ENCODE data around the gene P2RY12. TPM values are rescaled to one million over a fixed set of nuclear protein-coding genes. Genes with fewer than 3 reads are reported as not detected.

Gene P2RY12
- total and polyA plus RNA-seq, 12 donors: 0.37 to 13.2 (median 2.6) TPM

DNA sequence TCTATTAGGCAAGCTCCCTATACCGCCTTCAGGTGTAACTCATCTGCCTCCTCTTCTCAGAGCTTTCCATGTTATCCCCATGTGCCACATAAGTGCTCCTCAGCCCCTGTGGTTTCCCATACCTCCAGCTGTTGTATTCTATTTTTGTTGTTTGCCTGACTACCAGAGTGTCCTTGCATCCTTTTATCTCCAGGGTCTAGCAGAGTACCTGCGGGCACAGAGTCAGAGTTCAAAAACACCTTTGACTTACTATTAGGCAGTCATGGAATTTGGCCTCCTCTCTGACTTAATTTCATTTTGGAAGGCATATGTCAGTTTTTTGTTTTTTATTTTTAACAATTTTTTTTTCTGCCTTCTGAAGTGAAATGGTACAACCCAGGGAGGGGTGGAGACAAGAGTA is 75.0 kb downstream of the P2RY12 start:
- Histone ChIP-seq H3K4me3 (no peak overlapping the region), H3K9me3 (replicated peaks in 1 of 3) (no peaks in the 10 kb centered on the region), H3K27me3 (no peaks in the 10 kb centered on the region), H3K36me3 (replicated peaks in 1 of 2) (no peaks in the 10 kb centered on the region), H3K4me1 (replicated peaks in 1 of 2) (no peaks in the 10 kb centered on the region), H3K27ac (no peak overlapping the region)
- WGBS, 4 donors: 95 to 98% (median 97%) methylated on average over 2 of the region's 2 CpGs
- TF ChIP-seq, protein P1, sequence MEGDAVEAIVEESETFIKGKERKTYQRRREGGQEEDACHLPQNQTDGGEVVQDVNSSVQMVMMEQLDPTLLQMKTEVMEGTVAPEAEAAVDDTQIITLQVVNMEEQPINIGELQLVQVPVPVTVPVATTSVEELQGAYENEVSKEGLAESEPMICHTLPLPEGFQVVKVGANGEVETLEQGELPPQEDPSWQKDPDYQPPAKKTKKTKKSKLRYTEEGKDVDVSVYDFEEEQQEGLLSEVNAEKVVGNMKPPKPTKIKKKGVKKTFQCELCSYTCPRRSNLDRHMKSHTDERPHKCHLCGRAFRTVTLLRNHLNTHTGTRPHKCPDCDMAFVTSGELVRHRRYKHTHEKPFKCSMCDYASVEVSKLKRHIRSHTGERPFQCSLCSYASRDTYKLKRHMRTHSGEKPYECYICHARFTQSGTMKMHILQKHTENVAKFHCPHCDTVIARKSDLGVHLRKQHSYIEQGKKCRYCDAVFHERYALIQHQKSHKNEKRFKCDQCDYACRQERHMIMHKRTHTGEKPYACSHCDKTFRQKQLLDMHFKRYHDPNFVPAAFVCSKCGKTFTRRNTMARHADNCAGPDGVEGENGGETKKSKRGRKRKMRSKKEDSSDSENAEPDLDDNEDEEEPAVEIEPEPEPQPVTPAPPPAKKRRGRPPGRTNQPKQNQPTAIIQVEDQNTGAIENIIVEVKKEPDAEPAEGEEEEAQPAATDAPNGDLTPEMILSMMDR (IDR thresholded peaks at IDR 0.05): no peak
- TF ChIP-seq POLR2A (IDR thresholded peaks at IDR 0.05): no peak
- intact Hi-C loops (cut with DNase I): no loop called here
- no peak for DNase-seq

DNA sequence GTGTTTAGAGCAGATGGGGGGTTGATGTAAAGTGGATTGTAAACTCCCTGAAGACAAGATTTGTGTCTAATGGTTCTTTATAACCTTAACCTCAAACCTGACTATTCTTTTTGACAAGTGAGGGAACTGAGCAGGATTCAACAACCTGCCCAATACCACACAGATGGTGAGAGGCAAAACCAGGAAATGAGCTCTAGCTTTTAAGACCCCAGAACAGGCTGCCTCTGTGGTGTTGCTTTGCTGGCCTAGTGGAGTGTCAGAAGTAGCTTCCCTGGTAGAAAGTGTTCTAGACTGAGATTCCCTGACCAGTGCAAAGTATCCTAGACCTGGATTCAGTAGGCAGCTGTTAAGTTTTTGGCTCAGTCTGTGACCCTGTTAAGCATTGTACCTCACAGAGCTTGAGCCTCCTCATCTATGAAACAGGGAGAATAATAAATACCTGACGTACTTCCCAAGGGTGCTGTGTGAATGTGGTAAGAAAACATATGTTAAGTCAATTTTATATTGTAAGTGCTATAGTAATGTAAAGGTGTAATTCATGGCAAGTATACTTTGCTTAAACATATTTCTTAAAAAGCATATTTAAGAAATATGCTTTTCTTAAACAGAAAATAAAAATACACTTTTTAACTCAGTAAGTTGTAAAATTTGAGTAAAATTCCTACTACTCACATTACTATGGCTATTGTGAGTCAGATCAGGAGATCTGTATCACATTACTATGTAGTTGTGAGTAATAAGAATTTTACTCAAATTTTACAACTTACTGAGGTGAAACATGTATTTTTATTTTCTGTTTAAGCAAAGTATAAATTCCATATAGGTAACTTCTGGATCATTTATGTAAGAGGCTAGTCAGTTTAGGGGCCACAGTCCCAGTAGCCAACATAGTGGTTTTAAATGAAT is 76.7 kb downstream of the P2RY12 start:
- no peak overlapping the region for H3K4me3 ChIP-seq
- no peak overlapping the region for H3K27ac ChIP-seq
- H3K4me1 ChIP-seq (replicated peaks in 1 of 2): no peaks in the 10 kb centered on the region
- DNase-seq: no peak
- WGBS, 4 donors: 89 to 93% (median 91%) methylated on average over 1 of the region's 1 CpG
- no peaks in the 10 kb centered on the region for H3K27me3 ChIP-seq
- TF ChIP-seq, protein P1 (IDR thresholded peaks at IDR 0.05): no peak
- TF ChIP-seq POLR2A (IDR thresholded peaks at IDR 0.05): no peak
- no peaks in the 10 kb centered on the region for H3K36me3 ChIP-seq (replicated peaks in 1 of 2)
- H3K9me3 ChIP-seq (replicated peaks in 1 of 3): no peaks in the 10 kb centered on the region
- intact Hi-C loops (cut with DNase I): no loop called here

DNA sequence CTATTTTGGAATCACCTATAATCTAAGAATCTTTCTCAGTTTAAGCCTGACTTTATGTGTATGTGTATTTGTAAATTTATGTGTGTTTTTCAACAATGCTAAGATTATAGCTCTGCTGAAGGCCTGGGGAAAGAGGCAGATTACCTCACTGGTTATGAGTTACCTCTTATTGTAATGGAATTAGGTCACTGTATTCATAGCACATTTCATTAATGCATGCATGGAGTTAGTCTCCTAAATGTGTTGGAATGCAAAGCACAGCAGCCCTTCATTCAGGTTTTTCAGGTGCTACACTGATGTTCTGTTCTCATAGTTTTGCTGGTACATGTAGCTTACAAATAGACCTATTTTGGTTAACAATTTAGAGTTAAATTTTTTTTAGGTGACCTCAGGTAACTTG is 77.4 kb downstream of the P2RY12 start:
- no peak for TF ChIP-seq POLR2A (IDR thresholded peaks at IDR 0.05)
- TF ChIP-seq, protein P1 (IDR thresholded peaks at IDR 0.05): no peak
- intact Hi-C loops (cut with DNase I): no loop called here

DNA sequence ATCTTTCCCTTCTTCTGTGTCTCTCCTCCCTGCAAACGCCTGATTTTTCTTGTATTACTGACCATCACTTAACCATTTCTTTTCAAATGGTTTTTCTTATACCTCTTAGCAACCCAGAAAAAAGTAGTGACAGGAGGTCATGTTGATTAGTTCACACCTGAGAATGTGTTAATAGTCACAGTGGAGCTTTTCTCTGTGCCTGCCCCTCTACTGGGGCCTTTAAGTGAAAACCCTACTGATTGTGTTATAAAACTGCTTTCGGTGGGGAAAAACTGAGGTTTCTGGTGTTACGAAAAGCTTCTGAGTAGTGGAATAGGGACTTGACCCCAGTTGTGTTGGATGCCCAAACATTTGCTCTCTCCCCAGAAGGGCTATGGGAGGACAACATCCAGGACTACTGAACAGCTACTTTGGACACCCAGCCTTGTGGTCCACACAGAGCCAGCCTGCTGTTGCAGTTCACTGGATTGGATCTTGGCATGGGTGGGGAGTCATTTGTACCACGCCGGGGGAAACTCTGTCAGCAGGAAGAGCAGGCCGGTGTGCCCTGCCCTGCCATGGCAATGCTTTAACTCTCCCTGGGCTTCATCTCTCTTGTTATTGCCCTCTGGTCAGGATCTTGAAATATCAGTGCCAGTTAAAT is 78.3 kb downstream of the P2RY12 start:
- intact Hi-C loops (cut with DNase I): no loop called here
- H3K4me1 ChIP-seq (replicated peaks in 1 of 2): no peaks in the 10 kb centered on the region

More for the DNA sequence above, 77.4 kb downstream of the P2RY12 start:
- Histone ChIP-seq H3K4me1 (replicated peaks in 1 of 2) (no peaks in the 10 kb centered on the region), H3K36me3 (replicated peaks in 1 of 2) (no peaks in the 10 kb centered on the region), H3K9me3 (replicated peaks in 1 of 3) (no peaks in the 10 kb centered on the region), H3K27ac (no peak overlapping the region), H3K27me3 (no peaks in the 10 kb centered on the region), H3K4me3 (no peak overlapping the region)
- DNase-seq: no peak

More for the DNA sequence above, 78.3 kb downstream of the P2RY12 start:
- no peak overlapping the region for H3K27ac ChIP-seq
- H3K9me3 ChIP-seq (replicated peaks in 1 of 3): no peaks in the 10 kb centered on the region
- H3K4me3 ChIP-seq: no peak overlapping the region
- no peaks in the 10 kb centered on the region for H3K36me3 ChIP-seq (replicated peaks in 1 of 2)
- 91 to 96% (median 94%) methylated on average over 6 of the region's 6 CpGs for WGBS, 4 donors
- TF ChIP-seq, protein P1 (IDR thresholded peaks at IDR 0.05): no peak
- no peak for TF ChIP-seq POLR2A (IDR thresholded peaks at IDR 0.05)
- no peaks in the 10 kb centered on the region for H3K27me3 ChIP-seq
- DNase-seq: no peak
